SK-N-SH (cell line): ENCODE results near the gene BCAM. TPM values are rescaled to one million over a fixed set of nuclear protein-coding genes. Genes with fewer than 3 reads are reported as not detected.

Source experiments
- CTCF ChIA-PET: fragments of 300-600, 350-600 bp; formaldehyde crosslinking; extraction: SDS; loops from one replicate; lab custom pipeline; 2021; lab: Yijun Ruan, JAX
- POLR2A ChIA-PET: fragments of 350-600 bp; sonication (Branson Sonifier 250); formaldehyde crosslinking; extraction: SDS; loops from one replicate; lab custom pipeline; 2020; ENCODE audit warnings: antibody characterized with exemption, inconsistent platforms; lab: Yijun Ruan, JAX
- DNase-seq: peaks from one replicate; pipeline ENCODE4 v3.0.0; 2012
- H2AFZ ChIP-seq: fragments of 200-600 bp; sonication (generic); 2 replicates; pipeline ENCODE4 v1.8.1; 2016; ENCODE audit warnings: antibody characterized with exemption, mild to moderate bottlenecking, low read depth
- H3F3A ChIP-seq: fragments of 200-600 bp; sonication (generic); replicated peaks from 2 replicates; pipeline ENCODE3; 2016; ENCODE audit warnings: antibody characterized with exemption, mild to moderate bottlenecking; ENCODE audit not compliant: insufficient read depth
- H3K27ac ChIP-seq, 2 experiments: fragments of 200-500 bp in 1 of 2; fragments of 200-600 bp in 1 of 2; sonication (Bioruptor generic) in 1 of 2; sonication (generic), shearing (Covaris generic) in 1 of 2; 2 replicates each; pipeline versions ENCODE4 v1.5.1 to v1.6.1; 2014 to 2016; ENCODE audit warnings: low read depth in 2 of 2, inconsistent platforms in 1 of 2, low read length in 1 of 2, mild to moderate bottlenecking in 1 of 2, mixed read lengths in 1 of 2
- H3K27me3 ChIP-seq: fragments of 200-600 bp; sonication (generic), shearing (Covaris generic); 2 replicates; pipeline ENCODE4 v1.6.1; 2016; ENCODE audit warnings: mixed run types; ENCODE audit not compliant: insufficient read depth
- H3K36me3 ChIP-seq, 2 experiments: fragments of 200-500 bp in 1 of 2; fragments of 200-600 bp in 1 of 2; sonication (Bioruptor generic) in 1 of 2; sonication (generic) in 1 of 2; replicated peaks in 1 of 2; 2 replicates each; pipeline versions ENCODE3 to v1.5.1; 2014 to 2016; ENCODE audit warnings: low read length in 1 of 2, mild to moderate bottlenecking in 1 of 2; ENCODE audit not compliant: insufficient read depth in 2 of 2, control insufficient read depth in 1 of 2
- H3K4me1 ChIP-seq, 2 experiments: fragments of 200-500 bp in 1 of 2; fragments of 200-600 bp in 1 of 2; sonication (Bioruptor generic) in 1 of 2; sonication (generic), shearing (Covaris generic) in 1 of 2; 2 replicates each; pipeline versions ENCODE4 v1.5.1 to v1.6.1; 2014 to 2016; ENCODE audit warnings: low read depth in 1 of 2, low read length in 1 of 2, mixed run types in 1 of 2; ENCODE audit not compliant: insufficient read depth in 2 of 2, control insufficient read depth in 1 of 2
- H3K4me2 ChIP-seq: fragments of 200-600 bp; sonication (generic), shearing (Covaris generic); 2 replicates; pipeline ENCODE4 v1.6.1; 2017; ENCODE audit warnings: mixed run types
- H3K4me3 ChIP-seq, 2 experiments: fragments of 200-500 bp in 1 of 2; fragments of 200-600 bp in 1 of 2; sonication (Bioruptor generic) in 1 of 2; sonication (generic), shearing (Covaris generic) in 1 of 2; 2 replicates each; pipeline versions ENCODE4 v1.5.1 to v1.8.1; 2014 to 2016; ENCODE audit warnings: low read depth in 2 of 2, inconsistent platforms in 1 of 2, low read length in 1 of 2, mild to moderate bottlenecking in 1 of 2, mixed read lengths in 1 of 2, moderate library complexity in 1 of 2
- H3K79me2 ChIP-seq: fragments of 200-600 bp; sonication (generic); 2 replicates; pipeline ENCODE4 v1.8.1; 2017; ENCODE audit warnings: mild to moderate bottlenecking; ENCODE audit not compliant: insufficient read depth
- H3K9ac ChIP-seq: fragments of 200-600 bp; sonication (generic); 2 replicates; pipeline ENCODE4 v1.6.1; 2017; ENCODE audit warnings: mixed run types
- H3K9me2 ChIP-seq: fragments of 200-600 bp; sonication (generic); 2 replicates; pipeline ENCODE4 v1.6.1; 2017; ENCODE audit warnings: mixed run types
- H3K9me3 ChIP-seq: fragments of 200-600 bp; sonication (generic); 2 replicates; pipeline ENCODE4 v1.6.1; 2017; ENCODE audit warnings: mixed run types, mild to moderate bottlenecking, moderate library complexity
- H4K20me1 ChIP-seq: fragments of 200-600 bp; sonication (generic); 2 replicates; pipeline ENCODE4 v1.6.1; 2017; ENCODE audit warnings: mild to moderate bottlenecking, mixed run types; ENCODE audit not compliant: insufficient read depth
- CHD2 ChIP-seq: fragments of 150-350 bp; IDR thresholded peaks from 2 replicates; pipeline ENCODE4 v1.6.1; 2018; ENCODE audit warnings: low read length; ENCODE audit not compliant: partially characterized antibody
- EP300 ChIP-seq, 2 experiments: IDR thresholded peaks; 2 replicates each; pipeline versions ENCODE4 v1.4.0 to v1.6.1; 2012; ENCODE audit warnings: borderline replicate concordance in 1 of 2, low read depth in 1 of 2, low read length in 1 of 2
- EZH2phosphoT487 ChIP-seq: fragments of 200-600 bp; sonication (generic); IDR thresholded peaks from 2 replicates; pipeline ENCODE4 v1.6.1; 2017; ENCODE audit warnings: low read depth, mixed run types, mild to moderate bottlenecking, antibody characterized with exemption, moderate library complexity, borderline replicate concordance
- FOXJ3 ChIP-seq: sonication (generic); formaldehyde crosslinking; IDR thresholded peaks from 2 replicates; pipeline ENCODE4 v1.5.1; 2020; ENCODE audit warnings: mild to moderate bottlenecking, missing genetic modification reagents
- FOXM1 ChIP-seq: IDR thresholded peaks from 2 replicates; pipeline ENCODE4 v1.4.0; 2012; ENCODE audit warnings: low read depth, mild to moderate bottlenecking
- GABPA ChIP-seq: IDR thresholded peaks from 2 replicates; pipeline ENCODE4 v1.4.0; 2012; ENCODE audit warnings: low read depth, mild to moderate bottlenecking
- JUND ChIP-seq: IDR thresholded peaks from 2 replicates; pipeline ENCODE4 v1.4.0; 2012
- MEF2A ChIP-seq: IDR thresholded peaks from 2 replicates; pipeline ENCODE4 v1.4.0; 2012; ENCODE audit warnings: low read depth, borderline replicate concordance
- NRF1 ChIP-seq: IDR thresholded peaks from 2 replicates; pipeline ENCODE4 v1.6.1; 2012; ENCODE audit warnings: low read depth, mild to moderate bottlenecking, low read length
- RAD21 ChIP-seq: IDR thresholded peaks from 2 replicates; pipeline ENCODE4 v1.6.1; 2012; ENCODE audit warnings: mild to moderate bottlenecking, low read length
- RXRA ChIP-seq: IDR thresholded peaks from 2 replicates; pipeline ENCODE4 v1.4.0; 2012; ENCODE audit warnings: low read depth, mild to moderate bottlenecking, borderline replicate concordance
- SMC3 ChIP-seq: IDR thresholded peaks from 2 replicates; pipeline ENCODE4 v1.6.1; 2012; ENCODE audit warnings: low read depth, low read length, improper control_type of control experiment
- TAF1 ChIP-seq: IDR thresholded peaks from 2 replicates; pipeline ENCODE4 v1.6.1; 2012; ENCODE audit warnings: low read depth, mild to moderate bottlenecking, low read length, moderate library complexity, borderline replicate concordance
- WGBS: methylation state at CpG from one replicate; pipeline ENCODE4 v1.1.6; 2017; ENCODE audit warnings: low lambda C conversion rate; 5-methylcytosine and 5-hydroxymethylcytosine counted together
- polyA plus RNA-seq, 3 experiments: library from polyadenylated mRNA; depleted of rRNA; stranded (reverse); fragments of >200 nt; gene quantifications; 2 replicates each; pipeline ENCODE4 v1.2.3, GENCODE V29; 2012
- TF ChIP-seq, protein P1 (sequence below): IDR thresholded peaks from 2 replicates; pipeline ENCODE4; 2012
- TF ChIP-seq, protein P2 (sequence below): fragments of 150-350 bp; IDR thresholded peaks from 2 replicates; pipeline ENCODE4 v1.6.1; 2017; ENCODE audit warnings: antibody characterized with exemption, low read length, low read depth, borderline replicate concordance
- TF ChIP-seq, protein P3 (sequence below): fragments of 200-600 bp; sonication (generic); IDR thresholded peaks from 2 replicates; pipeline ENCODE4 v1.6.1; 2017; ENCODE audit warnings: antibody characterized with exemption, mild to moderate bottlenecking, moderate library complexity

Gene BCAM
- polyA plus RNA-seq, 1 of the 3 experiments (the other 2 are of a cell fraction) = 34.0 TPM

DNA sequence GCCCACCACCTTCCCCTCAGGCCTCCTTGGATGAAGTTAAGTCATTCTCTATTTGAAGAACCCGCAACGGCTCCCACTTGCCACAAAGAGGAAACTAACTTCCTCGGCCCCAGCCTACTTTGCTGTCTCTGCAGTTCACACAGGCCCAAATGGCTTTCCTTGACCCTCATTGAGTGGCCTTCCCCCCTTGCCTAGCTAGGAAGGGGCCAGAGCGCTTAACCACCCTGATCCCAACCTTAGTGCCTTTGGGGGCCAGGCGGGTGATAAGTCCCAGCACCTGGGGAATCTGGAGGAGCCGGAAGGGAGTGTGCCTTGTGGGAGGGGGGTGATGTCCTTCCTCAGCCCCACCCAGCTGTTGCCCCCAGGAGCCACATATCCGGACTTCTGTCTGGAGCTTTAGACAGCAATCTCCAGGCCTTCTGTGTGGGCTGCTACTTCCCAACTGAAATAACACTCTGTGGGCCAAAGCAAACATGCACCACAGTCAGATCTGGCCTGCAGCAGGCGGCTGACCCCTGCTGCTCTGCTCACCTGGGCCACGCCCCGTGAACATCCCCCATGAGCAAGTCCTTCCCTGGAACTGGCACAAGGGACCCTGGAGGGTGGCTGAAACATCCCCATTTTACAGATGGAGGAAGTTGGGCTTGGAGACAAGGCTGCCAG lies 47.6 kb downstream of the BCAM start:
- no peak overlapping the region for H3K4me3 ChIP-seq
- WGBS = 86% methylated on average over 10 of the region's 10 CpGs
- peaks cover 97% of the 10 kb centered on the region for H3K79me2 ChIP-seq
- no peaks in the 10 kb centered on the region for H3K27me3 ChIP-seq
- peaks cover 4% of the 10 kb centered on the region for H3F3A ChIP-seq
- H3K4me2 ChIP-seq = no peak overlapping the region
- no peak overlapping the region for H3K9ac ChIP-seq
- no peak for TF ChIP-seq TAF1
- TF ChIP-seq, protein P1, sequence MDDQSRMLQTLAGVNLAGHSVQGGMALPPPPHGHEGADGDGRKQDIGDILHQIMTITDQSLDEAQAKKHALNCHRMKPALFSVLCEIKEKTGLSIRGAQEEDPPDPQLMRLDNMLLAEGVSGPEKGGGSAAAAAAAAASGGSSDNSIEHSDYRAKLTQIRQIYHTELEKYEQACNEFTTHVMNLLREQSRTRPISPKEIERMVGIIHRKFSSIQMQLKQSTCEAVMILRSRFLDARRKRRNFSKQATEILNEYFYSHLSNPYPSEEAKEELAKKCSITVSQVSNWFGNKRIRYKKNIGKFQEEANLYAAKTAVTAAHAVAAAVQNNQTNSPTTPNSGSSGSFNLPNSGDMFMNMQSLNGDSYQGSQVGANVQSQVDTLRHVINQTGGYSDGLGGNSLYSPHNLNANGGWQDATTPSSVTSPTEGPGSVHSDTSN = no peak
- TF ChIP-seq JUND = no peak
- no peak for TF ChIP-seq SMC3
- no peak for TF ChIP-seq EP300 (IDR thresholded peaks at IDR 0.05; ENCODE audit: borderline replicate concordance in 1 of 2, low read depth in 1 of 2, low read length in 1 of 2)
- no peak for TF ChIP-seq GABPA
- TF ChIP-seq CHD2 = no peak
- TF ChIP-seq, protein P2, sequence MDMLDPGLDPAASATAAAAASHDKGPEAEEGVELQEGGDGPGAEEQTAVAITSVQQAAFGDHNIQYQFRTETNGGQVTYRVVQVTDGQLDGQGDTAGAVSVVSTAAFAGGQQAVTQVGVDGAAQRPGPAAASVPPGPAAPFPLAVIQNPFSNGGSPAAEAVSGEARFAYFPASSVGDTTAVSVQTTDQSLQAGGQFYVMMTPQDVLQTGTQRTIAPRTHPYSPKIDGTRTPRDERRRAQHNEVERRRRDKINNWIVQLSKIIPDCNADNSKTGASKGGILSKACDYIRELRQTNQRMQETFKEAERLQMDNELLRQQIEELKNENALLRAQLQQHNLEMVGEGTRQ = no peak
- TF ChIP-seq FOXJ3 = no peak
- no peak for TF ChIP-seq RXRA
- TF ChIP-seq NRF1 = no peak
- no peak for TF ChIP-seq RAD21
- TF ChIP-seq, protein P3, sequence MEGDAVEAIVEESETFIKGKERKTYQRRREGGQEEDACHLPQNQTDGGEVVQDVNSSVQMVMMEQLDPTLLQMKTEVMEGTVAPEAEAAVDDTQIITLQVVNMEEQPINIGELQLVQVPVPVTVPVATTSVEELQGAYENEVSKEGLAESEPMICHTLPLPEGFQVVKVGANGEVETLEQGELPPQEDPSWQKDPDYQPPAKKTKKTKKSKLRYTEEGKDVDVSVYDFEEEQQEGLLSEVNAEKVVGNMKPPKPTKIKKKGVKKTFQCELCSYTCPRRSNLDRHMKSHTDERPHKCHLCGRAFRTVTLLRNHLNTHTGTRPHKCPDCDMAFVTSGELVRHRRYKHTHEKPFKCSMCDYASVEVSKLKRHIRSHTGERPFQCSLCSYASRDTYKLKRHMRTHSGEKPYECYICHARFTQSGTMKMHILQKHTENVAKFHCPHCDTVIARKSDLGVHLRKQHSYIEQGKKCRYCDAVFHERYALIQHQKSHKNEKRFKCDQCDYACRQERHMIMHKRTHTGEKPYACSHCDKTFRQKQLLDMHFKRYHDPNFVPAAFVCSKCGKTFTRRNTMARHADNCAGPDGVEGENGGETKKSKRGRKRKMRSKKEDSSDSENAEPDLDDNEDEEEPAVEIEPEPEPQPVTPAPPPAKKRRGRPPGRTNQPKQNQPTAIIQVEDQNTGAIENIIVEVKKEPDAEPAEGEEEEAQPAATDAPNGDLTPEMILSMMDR = no peak
- no peak for TF ChIP-seq MEF2A
- TF ChIP-seq EZH2phosphoT487 = no peak
- no peak for TF ChIP-seq FOXM1
- DNase-seq = no peak
- peaks cover 67% of the 10 kb centered on the region for H4K20me1 ChIP-seq
- H3K9me3 ChIP-seq = no peaks in the 10 kb centered on the region
- no peak overlapping the region for H2AFZ ChIP-seq
- no peaks in the 10 kb centered on the region for H3K4me1 ChIP-seq
- no peak overlapping the region for H3K27ac ChIP-seq
- H3K9me2 ChIP-seq = no peaks in the 10 kb centered on the region
- ChIA-PET CTCF (interaction anchor here (1.5 to 1.6 kb wide), 2 partner anchors 10 to 132 kb away, joined by 4 read pairs; no protein-coding TSS in a partner anchor), POLR2A (no interaction called here)
- H3K36me3 ChIP-seq = peaks cover 0 to 21% of the 10 kb centered on the region in 2 experiments
